Measurements from ENCODE around the gene NFIA.

NFIA gene

GRCh38 chr1:61253059-61253735, 170.8 kb downstream of the NFIA start:
- Histone ChIP-seq H3K27ac (ENCODE audit: low read depth, low read length) (peak overlapping the region; percentile 76), H3K9ac (ENCODE audit: low read length) (no peak overlapping the region), H3K27me3 (ENCODE audit: control insufficient read depth in 1 of 2, insufficient read depth in 2 of 2, low read length in 2 of 2) (no peaks in the 10 kb centered on the region), H3K4me3 (ENCODE audit: low read depth in 1 of 2, low read length in 2 of 2) (no peak overlapping the region), H3K4me1 (ENCODE audit: insufficient read depth, low read length) (peaks cover 56% of the 10 kb centered on the region), H3K9me3 (ENCODE audit: low read length) (no peaks in the 10 kb centered on the region), H3K36me3 (ENCODE audit: insufficient read depth, low read length) (no peaks in the 10 kb centered on the region)

GRCh38 chr1:61253912-61254633, 171.7 kb downstream of the NFIA start:
- peak overlapping the region in 1 of 2 donors; percentile 62 for H3K4me3 ChIP-seq (ENCODE audit: low read depth in 1 of 2, low read length in 2 of 2)
- no peaks in the 10 kb centered on the region for H3K9me3 ChIP-seq (ENCODE audit: low read length)
- H3K4me1 ChIP-seq (ENCODE audit: insufficient read depth, low read length): peaks cover 56% of the 10 kb centered on the region
- peak overlapping the region; percentile 45 for H3K9ac ChIP-seq (ENCODE audit: low read length)
- H3K27ac ChIP-seq (ENCODE audit: low read depth, low read length): peak overlapping the region; percentile 76
- H3K27me3 ChIP-seq (ENCODE audit: control insufficient read depth in 1 of 2, insufficient read depth in 2 of 2, low read length in 2 of 2): no peaks in the 10 kb centered on the region
- H3K36me3 ChIP-seq (ENCODE audit: insufficient read depth, low read length): no peaks in the 10 kb centered on the region

GRCh38 chr1:61254634-61255357, 172.4 kb downstream of the NFIA start:
- no peaks in the 10 kb centered on the region for H3K27me3 ChIP-seq (ENCODE audit: control insufficient read depth in 1 of 2, insufficient read depth in 2 of 2, low read length in 2 of 2)
- peak overlapping the region; percentile 45 for H3K9ac ChIP-seq (ENCODE audit: low read length)
- peak overlapping the region; percentile 76 for H3K27ac ChIP-seq (ENCODE audit: low read depth, low read length)
- H3K36me3 ChIP-seq (ENCODE audit: insufficient read depth, low read length): no peaks in the 10 kb centered on the region
- no peaks in the 10 kb centered on the region for H3K9me3 ChIP-seq (ENCODE audit: low read length)
- peak overlapping the region in 1 of 2 donors; percentile 62 for H3K4me3 ChIP-seq (ENCODE audit: low read depth in 1 of 2, low read length in 2 of 2)
- H3K4me1 ChIP-seq (ENCODE audit: insufficient read depth, low read length): peaks cover 64% of the 10 kb centered on the region

GRCh38 chr1:61255358-61255703, 173.0 kb downstream of the NFIA start:
- H3K27me3 ChIP-seq (ENCODE audit: control insufficient read depth in 1 of 2, insufficient read depth in 2 of 2, low read length in 2 of 2): no peaks in the 10 kb centered on the region
- H3K4me1 ChIP-seq (ENCODE audit: insufficient read depth, low read length): peaks cover 63% of the 10 kb centered on the region
- H3K4me3 ChIP-seq (ENCODE audit: low read depth in 1 of 2, low read length in 2 of 2): peak overlapping the region in 1 of 2 donors; percentile 62
- peak overlapping the region; percentile 45 for H3K9ac ChIP-seq (ENCODE audit: low read length)
- H3K27ac ChIP-seq (ENCODE audit: low read depth, low read length): peak overlapping the region; percentile 76
- H3K9me3 ChIP-seq (ENCODE audit: low read length): no peaks in the 10 kb centered on the region
- H3K36me3 ChIP-seq (ENCODE audit: insufficient read depth, low read length): no peaks in the 10 kb centered on the region

- no peak overlapping the region for H3K4me3 ChIP-seq (ENCODE audit: low read depth in 1 of 2, low read length in 2 of 2)
- peaks cover 53% of the 10 kb centered on the region for H3K4me1 ChIP-seq (ENCODE audit: insufficient read depth, low read length)
- H3K27ac ChIP-seq (ENCODE audit: low read depth, low read length): peak overlapping the region; percentile 48
- no peaks in the 10 kb centered on the region for H3K36me3 ChIP-seq (ENCODE audit: insufficient read depth, low read length)
- H3K9ac ChIP-seq (ENCODE audit: low read length): no peak overlapping the region
- H3K27me3 ChIP-seq (ENCODE audit: control insufficient read depth in 1 of 2, insufficient read depth in 2 of 2, low read length in 2 of 2): no peaks in the 10 kb centered on the region
- H3K9me3 ChIP-seq (ENCODE audit: low read length): no peaks in the 10 kb centered on the region
Measured at GRCh38 chr1:61259379-61260148, 177.2 kb downstream of the NFIA start.

GRCh38 chr1:61260171-61260570, 177.8 kb downstream of the NFIA start:
- Histone ChIP-seq H3K27me3 (ENCODE audit: control insufficient read depth in 1 of 2, insufficient read depth in 2 of 2, low read length in 2 of 2) (no peaks in the 10 kb centered on the region), H3K36me3 (ENCODE audit: insufficient read depth, low read length) (no peaks in the 10 kb centered on the region), H3K4me1 (ENCODE audit: insufficient read depth, low read length) (peaks cover 47% of the 10 kb centered on the region), H3K27ac (ENCODE audit: low read depth, low read length) (no peak overlapping the region), H3K9me3 (ENCODE audit: low read length) (no peaks in the 10 kb centered on the region), H3K4me3 (ENCODE audit: low read depth in 1 of 2, low read length in 2 of 2) (no peak overlapping the region), H3K9ac (ENCODE audit: low read length) (no peak overlapping the region)

GRCh38 chr1:61261595-61261994, 179.2 kb downstream of the NFIA start:
- Histone ChIP-seq H3K9me3 (ENCODE audit: low read length) (no peaks in the 10 kb centered on the region), H3K4me1 (ENCODE audit: insufficient read depth, low read length) (peaks cover 41% of the 10 kb centered on the region), H3K36me3 (ENCODE audit: insufficient read depth, low read length) (no peaks in the 10 kb centered on the region), H3K27ac (ENCODE audit: low read depth, low read length) (no peak overlapping the region), H3K27me3 (ENCODE audit: control insufficient read depth in 1 of 2, insufficient read depth in 2 of 2, low read length in 2 of 2) (no peaks in the 10 kb centered on the region), H3K9ac (ENCODE audit: low read length) (no peak overlapping the region), H3K4me3 (ENCODE audit: low read depth in 1 of 2, low read length in 2 of 2) (no peak overlapping the region)

GRCh38 chr1:61263905-61264824, 181.8 kb downstream of the NFIA start:
- H3K27me3 ChIP-seq (ENCODE audit: control insufficient read depth in 1 of 2, insufficient read depth in 2 of 2, low read length in 2 of 2): no peaks in the 10 kb centered on the region

GRCh38 chr1:61264825-61265242, 182.5 kb downstream of the NFIA start:
- Histone ChIP-seq H3K4me1 (ENCODE audit: insufficient read depth, low read length) (peaks cover 31% of the 10 kb centered on the region), H3K27ac (ENCODE audit: low read depth, low read length) (no peak overlapping the region), H3K4me3 (ENCODE audit: low read depth in 1 of 2, low read length in 2 of 2) (no peak overlapping the region), H3K9ac (ENCODE audit: low read length) (no peak overlapping the region), H3K27me3 (ENCODE audit: control insufficient read depth in 1 of 2, insufficient read depth in 2 of 2, low read length in 2 of 2) (no peaks in the 10 kb centered on the region), H3K9me3 (ENCODE audit: low read length) (no peaks in the 10 kb centered on the region), H3K36me3 (ENCODE audit: insufficient read depth, low read length) (no peaks in the 10 kb centered on the region)

More at GRCh38 chr1:61263905-61264824, 181.8 kb downstream of the NFIA start:
- Histone ChIP-seq H3K9me3 (ENCODE audit: low read length) (no peaks in the 10 kb centered on the region), H3K9ac (ENCODE audit: low read length) (no peak overlapping the region), H3K4me1 (ENCODE audit: insufficient read depth, low read length) (peaks cover 38% of the 10 kb centered on the region), H3K36me3 (ENCODE audit: insufficient read depth, low read length) (no peaks in the 10 kb centered on the region), H3K27ac (ENCODE audit: low read depth, low read length) (no peak overlapping the region), H3K4me3 (ENCODE audit: low read depth in 1 of 2, low read length in 2 of 2) (no peak overlapping the region)

GRCh38 chr1:61265665-61266064, 183.3 kb downstream of the NFIA start:
- Histone ChIP-seq H3K9ac (ENCODE audit: low read length) (no peak overlapping the region), H3K27me3 (ENCODE audit: control insufficient read depth in 1 of 2, insufficient read depth in 2 of 2, low read length in 2 of 2) (no peaks in the 10 kb centered on the region), H3K36me3 (ENCODE audit: insufficient read depth, low read length) (no peaks in the 10 kb centered on the region), H3K4me1 (ENCODE audit: insufficient read depth, low read length) (peaks cover 29% of the 10 kb centered on the region), H3K4me3 (ENCODE audit: low read depth in 1 of 2, low read length in 2 of 2) (no peak overlapping the region), H3K9me3 (ENCODE audit: low read length) (no peaks in the 10 kb centered on the region), H3K27ac (ENCODE audit: low read depth, low read length) (no peak overlapping the region)

Measured in muscle layer of colon (tissue), 2 donors.